ENCODE data around the gene TXNDC16. TPM values are rescaled to one million over a fixed set of nuclear protein-coding genes. Genes with fewer than 3 reads are reported as not detected.
A peak's percentile ranks its signal among the peaks of the same experiment; 100 is the strongest.

TXNDC16 gene
- total RNA-seq, 1 experiment from 2014 or later, result 10.9 TPM

DNA sequence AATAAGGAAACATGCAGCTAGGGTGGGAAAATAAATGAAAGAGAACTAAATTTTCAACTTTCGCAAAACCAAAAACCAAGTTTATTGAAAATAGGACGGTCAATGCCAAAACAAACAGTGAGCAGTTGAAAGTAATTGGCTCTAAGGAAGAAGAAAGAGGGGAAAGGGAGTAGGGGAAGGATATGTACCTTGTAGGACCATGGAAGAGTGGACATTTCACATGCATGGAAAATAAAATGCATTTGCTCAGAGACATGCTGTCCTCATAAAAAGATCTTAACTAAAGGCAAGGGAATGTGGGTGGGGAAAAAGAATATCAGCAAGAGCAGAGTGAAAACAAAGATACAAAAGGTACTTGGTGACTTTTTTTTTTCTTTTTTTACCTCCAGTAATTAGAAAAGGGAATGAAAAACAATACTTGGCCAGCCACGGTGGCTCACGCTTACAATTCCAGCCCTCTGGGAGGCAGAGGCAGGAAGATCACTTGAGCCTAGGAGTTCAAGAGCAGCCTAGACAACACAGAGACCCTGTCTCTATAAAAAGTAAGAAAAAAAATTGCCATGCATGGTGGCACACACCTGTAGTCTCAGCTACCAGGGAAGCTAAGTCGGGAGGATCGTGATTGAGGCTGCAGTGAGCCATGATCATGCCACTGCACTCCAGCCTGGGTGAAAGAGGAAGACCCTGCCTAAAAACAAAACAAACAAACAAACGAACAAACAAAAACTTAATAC lies 6.6 kb downstream of the TXNDC16 start (continued):
- TF ChIP-seq, protein P1, sequence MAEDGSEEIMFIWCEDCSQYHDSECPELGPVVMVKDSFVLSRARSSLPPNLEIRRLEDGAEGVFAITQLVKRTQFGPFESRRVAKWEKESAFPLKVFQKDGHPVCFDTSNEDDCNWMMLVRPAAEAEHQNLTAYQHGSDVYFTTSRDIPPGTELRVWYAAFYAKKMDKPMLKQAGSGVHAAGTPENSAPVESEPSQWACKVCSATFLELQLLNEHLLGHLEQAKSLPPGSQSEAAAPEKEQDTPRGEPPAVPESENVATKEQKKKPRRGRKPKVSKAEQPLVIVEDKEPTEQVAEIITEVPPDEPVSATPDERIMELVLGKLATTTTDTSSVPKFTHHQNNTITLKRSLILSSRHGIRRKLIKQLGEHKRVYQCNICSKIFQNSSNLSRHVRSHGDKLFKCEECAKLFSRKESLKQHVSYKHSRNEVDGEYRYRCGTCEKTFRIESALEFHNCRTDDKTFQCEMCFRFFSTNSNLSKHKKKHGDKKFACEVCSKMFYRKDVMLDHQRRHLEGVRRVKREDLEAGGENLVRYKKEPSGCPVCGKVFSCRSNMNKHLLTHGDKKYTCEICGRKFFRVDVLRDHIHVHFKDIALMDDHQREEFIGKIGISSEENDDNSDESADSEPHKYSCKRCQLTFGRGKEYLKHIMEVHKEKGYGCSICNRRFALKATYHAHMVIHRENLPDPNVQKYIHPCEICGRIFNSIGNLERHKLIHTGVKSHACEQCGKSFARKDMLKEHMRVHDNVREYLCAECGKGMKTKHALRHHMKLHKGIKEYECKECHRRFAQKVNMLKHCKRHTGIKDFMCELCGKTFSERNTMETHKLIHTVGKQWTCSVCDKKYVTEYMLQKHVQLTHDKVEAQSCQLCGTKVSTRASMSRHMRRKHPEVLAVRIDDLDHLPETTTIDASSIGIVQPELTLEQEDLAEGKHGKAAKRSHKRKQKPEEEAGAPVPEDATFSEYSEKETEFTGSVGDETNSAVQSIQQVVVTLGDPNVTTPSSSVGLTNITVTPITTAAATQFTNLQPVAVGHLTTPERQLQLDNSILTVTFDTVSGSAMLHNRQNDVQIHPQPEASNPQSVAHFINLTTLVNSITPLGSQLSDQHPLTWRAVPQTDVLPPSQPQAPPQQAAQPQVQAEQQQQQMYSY (CRISPR knock-in tag; IDR thresholded peaks at IDR 0.05), result no peak
- TF ChIP-seq, protein P2, sequence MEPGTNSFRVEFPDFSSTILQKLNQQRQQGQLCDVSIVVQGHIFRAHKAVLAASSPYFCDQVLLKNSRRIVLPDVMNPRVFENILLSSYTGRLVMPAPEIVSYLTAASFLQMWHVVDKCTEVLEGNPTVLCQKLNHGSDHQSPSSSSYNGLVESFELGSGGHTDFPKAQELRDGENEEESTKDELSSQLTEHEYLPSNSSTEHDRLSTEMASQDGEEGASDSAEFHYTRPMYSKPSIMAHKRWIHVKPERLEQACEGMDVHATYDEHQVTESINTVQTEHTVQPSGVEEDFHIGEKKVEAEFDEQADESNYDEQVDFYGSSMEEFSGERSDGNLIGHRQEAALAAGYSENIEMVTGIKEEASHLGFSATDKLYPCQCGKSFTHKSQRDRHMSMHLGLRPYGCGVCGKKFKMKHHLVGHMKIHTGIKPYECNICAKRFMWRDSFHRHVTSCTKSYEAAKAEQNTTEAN (CRISPR knock-in tag; IDR thresholded peaks at IDR 0.05), result no peak
- TF ChIP-seq TEAD1 (CRISPR knock-in tag; IDR thresholded peaks at IDR 0.05) (no peak), NFATC4 (CRISPR knock-in tag; IDR thresholded peaks at IDR 0.05) (no peak), GABPB1 (CRISPR knock-in tag; IDR thresholded peaks at IDR 0.05) (no peak), FOXP1 (CRISPR knock-in tag; IDR thresholded peaks at IDR 0.05; ENCODE audit: borderline replicate concordance) (no peak), OVOL2 (CRISPR knock-in tag; IDR thresholded peaks at IDR 0.05; ENCODE audit: borderline replicate concordance) (no peak)
- TF ChIP-seq, protein P3, sequence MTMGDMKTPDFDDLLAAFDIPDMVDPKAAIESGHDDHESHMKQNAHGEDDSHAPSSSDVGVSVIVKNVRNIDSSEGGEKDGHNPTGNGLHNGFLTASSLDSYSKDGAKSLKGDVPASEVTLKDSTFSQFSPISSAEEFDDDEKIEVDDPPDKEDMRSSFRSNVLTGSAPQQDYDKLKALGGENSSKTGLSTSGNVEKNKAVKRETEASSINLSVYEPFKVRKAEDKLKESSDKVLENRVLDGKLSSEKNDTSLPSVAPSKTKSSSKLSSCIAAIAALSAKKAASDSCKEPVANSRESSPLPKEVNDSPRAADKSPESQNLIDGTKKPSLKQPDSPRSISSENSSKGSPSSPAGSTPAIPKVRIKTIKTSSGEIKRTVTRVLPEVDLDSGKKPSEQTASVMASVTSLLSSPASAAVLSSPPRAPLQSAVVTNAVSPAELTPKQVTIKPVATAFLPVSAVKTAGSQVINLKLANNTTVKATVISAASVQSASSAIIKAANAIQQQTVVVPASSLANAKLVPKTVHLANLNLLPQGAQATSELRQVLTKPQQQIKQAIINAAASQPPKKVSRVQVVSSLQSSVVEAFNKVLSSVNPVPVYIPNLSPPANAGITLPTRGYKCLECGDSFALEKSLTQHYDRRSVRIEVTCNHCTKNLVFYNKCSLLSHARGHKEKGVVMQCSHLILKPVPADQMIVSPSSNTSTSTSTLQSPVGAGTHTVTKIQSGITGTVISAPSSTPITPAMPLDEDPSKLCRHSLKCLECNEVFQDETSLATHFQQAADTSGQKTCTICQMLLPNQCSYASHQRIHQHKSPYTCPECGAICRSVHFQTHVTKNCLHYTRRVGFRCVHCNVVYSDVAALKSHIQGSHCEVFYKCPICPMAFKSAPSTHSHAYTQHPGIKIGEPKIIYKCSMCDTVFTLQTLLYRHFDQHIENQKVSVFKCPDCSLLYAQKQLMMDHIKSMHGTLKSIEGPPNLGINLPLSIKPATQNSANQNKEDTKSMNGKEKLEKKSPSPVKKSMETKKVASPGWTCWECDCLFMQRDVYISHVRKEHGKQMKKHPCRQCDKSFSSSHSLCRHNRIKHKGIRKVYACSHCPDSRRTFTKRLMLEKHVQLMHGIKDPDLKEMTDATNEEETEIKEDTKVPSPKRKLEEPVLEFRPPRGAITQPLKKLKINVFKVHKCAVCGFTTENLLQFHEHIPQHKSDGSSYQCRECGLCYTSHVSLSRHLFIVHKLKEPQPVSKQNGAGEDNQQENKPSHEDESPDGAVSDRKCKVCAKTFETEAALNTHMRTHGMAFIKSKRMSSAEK (CRISPR knock-in tag; IDR thresholded peaks at IDR 0.05; ENCODE audit: borderline replicate concordance), result no peak
- TF ChIP-seq, protein P4, sequence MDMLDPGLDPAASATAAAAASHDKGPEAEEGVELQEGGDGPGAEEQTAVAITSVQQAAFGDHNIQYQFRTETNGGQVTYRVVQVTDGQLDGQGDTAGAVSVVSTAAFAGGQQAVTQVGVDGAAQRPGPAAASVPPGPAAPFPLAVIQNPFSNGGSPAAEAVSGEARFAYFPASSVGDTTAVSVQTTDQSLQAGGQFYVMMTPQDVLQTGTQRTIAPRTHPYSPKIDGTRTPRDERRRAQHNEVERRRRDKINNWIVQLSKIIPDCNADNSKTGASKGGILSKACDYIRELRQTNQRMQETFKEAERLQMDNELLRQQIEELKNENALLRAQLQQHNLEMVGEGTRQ (CRISPR knock-in tag; IDR thresholded peaks at IDR 0.05), result no peak
- TF ChIP-seq, protein P5, sequence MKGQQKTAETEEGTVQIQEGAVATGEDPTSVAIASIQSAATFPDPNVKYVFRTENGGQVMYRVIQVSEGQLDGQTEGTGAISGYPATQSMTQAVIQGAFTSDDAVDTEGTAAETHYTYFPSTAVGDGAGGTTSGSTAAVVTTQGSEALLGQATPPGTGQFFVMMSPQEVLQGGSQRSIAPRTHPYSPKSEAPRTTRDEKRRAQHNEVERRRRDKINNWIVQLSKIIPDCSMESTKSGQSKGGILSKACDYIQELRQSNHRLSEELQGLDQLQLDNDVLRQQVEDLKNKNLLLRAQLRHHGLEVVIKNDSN (CRISPR knock-in tag; IDR thresholded peaks at IDR 0.05), result no peak

DNA sequence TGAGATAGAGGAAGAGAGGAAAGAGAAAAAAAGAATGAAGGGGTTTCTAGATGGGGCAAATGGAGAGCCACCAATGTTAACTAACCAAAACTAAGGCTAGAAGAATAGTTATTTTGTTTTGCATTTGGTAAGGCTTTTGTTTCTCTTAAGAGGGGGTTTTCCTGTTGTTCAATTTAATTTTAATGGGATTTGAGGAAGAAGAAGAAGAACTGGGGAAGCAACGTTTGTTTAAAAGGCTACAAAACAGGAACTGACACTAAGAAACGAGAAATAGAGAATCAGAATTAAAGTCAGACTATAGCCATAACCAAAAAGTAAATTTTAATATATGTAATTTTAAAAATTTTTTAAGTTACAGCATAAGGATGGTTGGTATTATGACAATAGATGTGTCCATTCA lies 13.7 kb downstream of the TXNDC16 start:
- ATAC-seq (no peak), DNase-seq (ENCODE audit: low spot score) (no peak)
- ChIA-PET POLR2A (no interaction called here), CTCF (no interaction called here)
- Mint-ChIP-seq H3K4me3 (no peak overlapping the region), H3K9me3 (no peaks in the 10 kb centered on the region), H3K27ac (peak overlapping the region; percentile 75; the same call in 1 of the 2 replicates), H3K4me1 (peaks cover 8% of the 10 kb centered on the region), H3K36me3 (peaks cover 14% of the 10 kb centered on the region), H3K27me3 (ENCODE audit: low read depth) (no peaks in the 10 kb centered on the region)
- TF ChIP-seq, protein P6, sequence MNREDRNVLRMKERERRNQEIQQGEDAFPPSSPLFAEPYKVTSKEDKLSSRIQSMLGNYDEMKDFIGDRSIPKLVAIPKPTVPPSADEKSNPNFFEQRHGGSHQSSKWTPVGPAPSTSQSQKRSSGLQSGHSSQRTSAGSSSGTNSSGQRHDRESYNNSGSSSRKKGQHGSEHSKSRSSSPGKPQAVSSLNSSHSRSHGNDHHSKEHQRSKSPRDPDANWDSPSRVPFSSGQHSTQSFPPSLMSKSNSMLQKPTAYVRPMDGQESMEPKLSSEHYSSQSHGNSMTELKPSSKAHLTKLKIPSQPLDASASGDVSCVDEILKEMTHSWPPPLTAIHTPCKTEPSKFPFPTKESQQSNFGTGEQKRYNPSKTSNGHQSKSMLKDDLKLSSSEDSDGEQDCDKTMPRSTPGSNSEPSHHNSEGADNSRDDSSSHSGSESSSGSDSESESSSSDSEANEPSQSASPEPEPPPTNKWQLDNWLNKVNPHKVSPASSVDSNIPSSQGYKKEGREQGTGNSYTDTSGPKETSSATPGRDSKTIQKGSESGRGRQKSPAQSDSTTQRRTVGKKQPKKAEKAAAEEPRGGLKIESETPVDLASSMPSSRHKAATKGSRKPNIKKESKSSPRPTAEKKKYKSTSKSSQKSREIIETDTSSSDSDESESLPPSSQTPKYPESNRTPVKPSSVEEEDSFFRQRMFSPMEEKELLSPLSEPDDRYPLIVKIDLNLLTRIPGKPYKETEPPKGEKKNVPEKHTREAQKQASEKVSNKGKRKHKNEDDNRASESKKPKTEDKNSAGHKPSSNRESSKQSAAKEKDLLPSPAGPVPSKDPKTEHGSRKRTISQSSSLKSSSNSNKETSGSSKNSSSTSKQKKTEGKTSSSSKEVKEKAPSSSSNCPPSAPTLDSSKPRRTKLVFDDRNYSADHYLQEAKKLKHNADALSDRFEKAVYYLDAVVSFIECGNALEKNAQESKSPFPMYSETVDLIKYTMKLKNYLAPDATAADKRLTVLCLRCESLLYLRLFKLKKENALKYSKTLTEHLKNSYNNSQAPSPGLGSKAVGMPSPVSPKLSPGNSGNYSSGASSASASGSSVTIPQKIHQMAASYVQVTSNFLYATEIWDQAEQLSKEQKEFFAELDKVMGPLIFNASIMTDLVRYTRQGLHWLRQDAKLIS (CRISPR knock-in tag; IDR thresholded peaks at IDR 0.05; ENCODE audit: borderline replicate concordance), result no peak
- TF ChIP-seq, protein P3 (CRISPR knock-in tag; IDR thresholded peaks at IDR 0.05; ENCODE audit: borderline replicate concordance), result no peak
- no peak for TF ChIP-seq GTF2I (CRISPR knock-in tag; conservative IDR thresholded peaks at IDR 0.05)
